ENCODE results near the gene MKRN2OS.

DNA sequence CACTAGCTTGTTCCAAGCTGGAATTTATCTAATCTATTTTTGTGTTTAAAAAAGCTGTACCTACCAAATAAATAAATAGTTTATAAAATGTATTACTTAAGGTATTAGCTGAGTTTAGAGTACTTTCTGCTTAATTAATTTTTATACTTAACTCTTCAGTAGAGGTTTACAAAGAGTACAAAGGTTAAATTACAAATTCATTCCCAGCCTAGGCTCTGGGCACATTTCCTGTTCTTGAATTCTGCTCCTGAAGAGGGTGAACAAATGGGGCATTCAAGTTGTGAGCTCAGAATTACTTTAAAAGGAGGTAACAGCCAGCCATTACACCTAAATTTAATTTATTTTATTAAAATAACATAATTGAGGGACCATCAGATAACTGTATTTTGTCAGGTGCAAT is 38.0 kb upstream of the MKRN2OS start:
- TF ChIP-seq EZH2 (IDR thresholded peaks at IDR 0.05; ENCODE audit: borderline replicate concordance, low read depth, low read length, severe bottlenecking): no peak
- TF ChIP-seq, protein P1, sequence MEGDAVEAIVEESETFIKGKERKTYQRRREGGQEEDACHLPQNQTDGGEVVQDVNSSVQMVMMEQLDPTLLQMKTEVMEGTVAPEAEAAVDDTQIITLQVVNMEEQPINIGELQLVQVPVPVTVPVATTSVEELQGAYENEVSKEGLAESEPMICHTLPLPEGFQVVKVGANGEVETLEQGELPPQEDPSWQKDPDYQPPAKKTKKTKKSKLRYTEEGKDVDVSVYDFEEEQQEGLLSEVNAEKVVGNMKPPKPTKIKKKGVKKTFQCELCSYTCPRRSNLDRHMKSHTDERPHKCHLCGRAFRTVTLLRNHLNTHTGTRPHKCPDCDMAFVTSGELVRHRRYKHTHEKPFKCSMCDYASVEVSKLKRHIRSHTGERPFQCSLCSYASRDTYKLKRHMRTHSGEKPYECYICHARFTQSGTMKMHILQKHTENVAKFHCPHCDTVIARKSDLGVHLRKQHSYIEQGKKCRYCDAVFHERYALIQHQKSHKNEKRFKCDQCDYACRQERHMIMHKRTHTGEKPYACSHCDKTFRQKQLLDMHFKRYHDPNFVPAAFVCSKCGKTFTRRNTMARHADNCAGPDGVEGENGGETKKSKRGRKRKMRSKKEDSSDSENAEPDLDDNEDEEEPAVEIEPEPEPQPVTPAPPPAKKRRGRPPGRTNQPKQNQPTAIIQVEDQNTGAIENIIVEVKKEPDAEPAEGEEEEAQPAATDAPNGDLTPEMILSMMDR (IDR thresholded peaks at IDR 0.05; ENCODE audit: borderline replicate concordance, extremely low read depth, low read length, poor library complexity, severe bottlenecking): no peak
